ACC112 (cell line): ENCODE data around the gene TTYH3.
"Not testable (repeated sequence)": the region's sequence is repeated elsewhere in the genome, so short reads cannot be mapped to it uniquely, and the experiment has no call there.

Experiments used
- H2AFZ ChIP-seq: fragments of 200-600 bp; sonication (generic); one replicate; pipeline ENCODE4 v1.6.0; 2017; ENCODE audit warnings: antibody characterized with exemption, low read length; ENCODE audit not compliant: unreplicated experiment
- H3K27ac ChIP-seq: fragments of 200-600 bp; sonication (generic); 2 replicates; pipeline ENCODE4 v1.5.1; 2014; ENCODE audit warnings: low read depth, mild to moderate bottlenecking, antibody characterized with exemption, low read length, moderate library complexity
- H3K27me3 ChIP-seq: fragments of 200-600 bp; sonication (generic); 2 replicates; pipeline ENCODE4 v1.6.1; 2014; ENCODE audit warnings: mild to moderate bottlenecking, antibody characterized with exemption, low read length, moderate library complexity, mixed read lengths; ENCODE audit not compliant: insufficient read depth
- H3K36me3 ChIP-seq: fragments of 200-600 bp; sonication (generic); 2 replicates; pipeline ENCODE4 v1.6.1; 2016; ENCODE audit warnings: mild to moderate bottlenecking, antibody characterized with exemption, low read length, moderate library complexity, mixed read lengths; ENCODE audit not compliant: insufficient read depth
- H3K4me1 ChIP-seq: fragments of 200-600 bp; sonication (generic); one replicate; pipeline ENCODE4 v1.6.1; 2016; ENCODE audit warnings: low read length, mixed read lengths; ENCODE audit not compliant: insufficient read depth, unreplicated experiment, control insufficient read depth
- H3K4me3 ChIP-seq: fragments of 200-600 bp; sonication (generic); 2 replicates; pipeline ENCODE4 v1.5.1; 2014; ENCODE audit warnings: mild to moderate bottlenecking, low read depth, low read length
- H3K79me2 ChIP-seq: fragments of 200-600 bp; sonication (generic); one replicate; pipeline ENCODE4 v1.6.0; 2016; ENCODE audit warnings: low read length; ENCODE audit not compliant: control insufficient read depth, unreplicated experiment, insufficient read depth

Gene TTYH3

GRCh38 chr7:2603044-2603965, 28.5 kb upstream of the TTYH3 start:
- H3K4me1 ChIP-seq = no peaks in the 10 kb centered on the region
- H3K27me3 ChIP-seq = no peaks in the 10 kb centered on the region
- H3K36me3 ChIP-seq = no peaks in the 10 kb centered on the region
- no peak overlapping the region for H3K27ac ChIP-seq
- H3K4me3 ChIP-seq = no peak overlapping the region
- H2AFZ ChIP-seq = no peak overlapping the region
- H3K79me2 ChIP-seq = no peaks in the 10 kb centered on the region

- no peaks in the 10 kb centered on the region for H3K79me2 ChIP-seq
- no peak overlapping the region for H3K4me3 ChIP-seq
- H3K27me3 ChIP-seq = no peaks in the 10 kb centered on the region
- no peaks in the 10 kb centered on the region for H3K4me1 ChIP-seq
- no peaks in the 10 kb centered on the region for H3K36me3 ChIP-seq
- H2AFZ ChIP-seq = no peak overlapping the region
- no peak overlapping the region for H3K27ac ChIP-seq
These were observed 27.1 kb upstream of the TTYH3 start for GRCh38 chr7:2604608-2605174.

GRCh38 chr7:2605608-2606538, 25.9 kb upstream of the TTYH3 start:
- Histone ChIP-seq H3K36me3 (no peaks in the 10 kb centered on the region), H3K27me3 (no peaks in the 10 kb centered on the region), H3K27ac (no peak overlapping the region), H3K79me2 (no peaks in the 10 kb centered on the region), H3K4me1 (no peaks in the 10 kb centered on the region), H2AFZ (no peak overlapping the region), H3K4me3 (no peak overlapping the region)

GRCh38 chr7:2606539-2606936, 25.2 kb upstream of the TTYH3 start:
- no peaks in the 10 kb centered on the region for H3K4me1 ChIP-seq
- no peaks in the 10 kb centered on the region for H3K79me2 ChIP-seq
- H3K27me3 ChIP-seq = no peaks in the 10 kb centered on the region
- H3K4me3 ChIP-seq = no peak overlapping the region
- H3K36me3 ChIP-seq = no peaks in the 10 kb centered on the region
- H3K27ac ChIP-seq = no peak overlapping the region
- no peak overlapping the region for H2AFZ ChIP-seq

GRCh38 chr7:2607122-2607922, 24.5 kb upstream of the TTYH3 start:
- Histone ChIP-seq H2AFZ (no peak overlapping the region), H3K4me3 (no peak overlapping the region), H3K79me2 (no peaks in the 10 kb centered on the region), H3K27me3 (no peaks in the 10 kb centered on the region), H3K27ac (no peak overlapping the region), H3K36me3 (no peaks in the 10 kb centered on the region), H3K4me1 (no peaks in the 10 kb centered on the region)

GRCh38 chr7:2607923-2608904, 23.6 kb upstream of the TTYH3 start:
- Histone ChIP-seq H2AFZ (no peak overlapping the region), H3K27ac (no peak overlapping the region), H3K4me3 (no peak overlapping the region), H3K27me3 (no peaks in the 10 kb centered on the region), H3K79me2 (no peaks in the 10 kb centered on the region), H3K36me3 (no peaks in the 10 kb centered on the region), H3K4me1 (no peaks in the 10 kb centered on the region)

- Histone ChIP-seq H3K36me3 (no peaks in the 10 kb centered on the region), H2AFZ (no peak overlapping the region), H3K27ac (no peak overlapping the region), H3K27me3 (no peaks in the 10 kb centered on the region), H3K79me2 (no peaks in the 10 kb centered on the region), H3K4me1 (no peaks in the 10 kb centered on the region), H3K4me3 (no peak overlapping the region)
These were observed 22.8 kb upstream of the TTYH3 start for GRCh38 chr7:2608921-2609411.

- not testable (repeated sequence) for H3K27ac ChIP-seq, H3K27me3 ChIP-seq
These were observed 22.1 kb upstream of the TTYH3 start for GRCh38 chr7:2609646-2610045.

GRCh38 chr7:2610466-2610865, 21.3 kb upstream of the TTYH3 start:
- no peak overlapping the region for H3K4me3 ChIP-seq
- no peaks in the 10 kb centered on the region for H3K79me2 ChIP-seq
- H3K27me3 ChIP-seq = no peaks in the 10 kb centered on the region
- no peaks in the 10 kb centered on the region for H3K36me3 ChIP-seq
- H3K27ac ChIP-seq = no peak overlapping the region
- no peak overlapping the region for H2AFZ ChIP-seq
- H3K4me1 ChIP-seq = no peaks in the 10 kb centered on the region

More at GRCh38 chr7:2609646-2610045, 22.1 kb upstream of the TTYH3 start:
- H2AFZ ChIP-seq, H3K36me3 ChIP-seq, H3K4me3 ChIP-seq, H3K4me1 ChIP-seq, H3K79me2 ChIP-seq: not testable (repeated sequence)
